ENCODE results near the gene LPP.

Gene LPP

GRCh38 chr3:188558343-188559071, 404.6 kb downstream of the LPP start:
- Histone ChIP-seq H3K27ac (ENCODE audit: poor library complexity, severe bottlenecking) (no peak overlapping the region), H3K4me1 (ENCODE audit: insufficient read depth, poor library complexity, severe bottlenecking) (peaks cover 4% of the 10 kb centered on the region), H3K4me3 (ENCODE audit: severe bottlenecking) (no peak overlapping the region), H3K36me3 (ENCODE audit: low read depth) (no peaks in the 10 kb centered on the region), H3K9me3 (ENCODE audit: severe bottlenecking) (no peaks in the 10 kb centered on the region), H3K27me3 (ENCODE audit: insufficient read depth, poor library complexity, severe bottlenecking) (no peaks in the 10 kb centered on the region)
- DNase-seq (ENCODE audit: low spot score): no peak
- no peak for ATAC-seq (ENCODE audit: low read depth)
- TF ChIP-seq, protein P1, sequence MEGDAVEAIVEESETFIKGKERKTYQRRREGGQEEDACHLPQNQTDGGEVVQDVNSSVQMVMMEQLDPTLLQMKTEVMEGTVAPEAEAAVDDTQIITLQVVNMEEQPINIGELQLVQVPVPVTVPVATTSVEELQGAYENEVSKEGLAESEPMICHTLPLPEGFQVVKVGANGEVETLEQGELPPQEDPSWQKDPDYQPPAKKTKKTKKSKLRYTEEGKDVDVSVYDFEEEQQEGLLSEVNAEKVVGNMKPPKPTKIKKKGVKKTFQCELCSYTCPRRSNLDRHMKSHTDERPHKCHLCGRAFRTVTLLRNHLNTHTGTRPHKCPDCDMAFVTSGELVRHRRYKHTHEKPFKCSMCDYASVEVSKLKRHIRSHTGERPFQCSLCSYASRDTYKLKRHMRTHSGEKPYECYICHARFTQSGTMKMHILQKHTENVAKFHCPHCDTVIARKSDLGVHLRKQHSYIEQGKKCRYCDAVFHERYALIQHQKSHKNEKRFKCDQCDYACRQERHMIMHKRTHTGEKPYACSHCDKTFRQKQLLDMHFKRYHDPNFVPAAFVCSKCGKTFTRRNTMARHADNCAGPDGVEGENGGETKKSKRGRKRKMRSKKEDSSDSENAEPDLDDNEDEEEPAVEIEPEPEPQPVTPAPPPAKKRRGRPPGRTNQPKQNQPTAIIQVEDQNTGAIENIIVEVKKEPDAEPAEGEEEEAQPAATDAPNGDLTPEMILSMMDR (IDR thresholded peaks at IDR 0.05; ENCODE audit: poor library complexity, severe bottlenecking): no peak

GRCh38 chr3:188559072-188559429, 405.1 kb downstream of the LPP start:
- no peak overlapping the region for H3K4me3 ChIP-seq (ENCODE audit: severe bottlenecking)
- H3K36me3 ChIP-seq (ENCODE audit: low read depth): no peaks in the 10 kb centered on the region
- no peak overlapping the region for H3K27ac ChIP-seq (ENCODE audit: poor library complexity, severe bottlenecking)
- no peaks in the 10 kb centered on the region for H3K27me3 ChIP-seq (ENCODE audit: insufficient read depth, poor library complexity, severe bottlenecking)
- no peaks in the 10 kb centered on the region for H3K9me3 ChIP-seq (ENCODE audit: severe bottlenecking)
- TF ChIP-seq, protein P1 (IDR thresholded peaks at IDR 0.05; ENCODE audit: poor library complexity, severe bottlenecking): no peak
- no peak for ATAC-seq (ENCODE audit: low read depth)
- H3K4me1 ChIP-seq (ENCODE audit: insufficient read depth, poor library complexity, severe bottlenecking): peaks cover 4% of the 10 kb centered on the region
- no peak for DNase-seq (ENCODE audit: low spot score)

DNA sequence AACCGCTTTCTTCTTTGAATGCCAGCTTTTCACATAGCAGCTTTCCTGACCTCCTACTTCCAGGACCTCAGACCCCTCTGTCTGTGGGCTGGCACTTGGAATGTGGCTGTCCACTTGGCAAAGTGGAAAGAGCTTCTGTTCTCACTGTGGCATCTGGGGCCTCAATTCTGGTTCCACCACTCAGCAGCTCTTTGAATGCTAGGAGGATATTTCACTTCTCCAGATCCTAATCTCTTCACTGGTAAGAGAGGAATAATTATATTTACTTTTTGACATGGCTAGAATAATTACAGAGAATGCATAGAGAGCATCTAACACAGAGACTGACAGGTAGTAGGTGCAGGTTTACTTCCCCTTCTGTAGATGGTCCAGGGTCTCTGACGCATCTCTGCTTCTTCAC, 405.9 kb downstream of the LPP start:
- DNase-seq (ENCODE audit: low spot score) (no peak), ATAC-seq (ENCODE audit: low read depth) (no peak)
- TF ChIP-seq, protein P1 (IDR thresholded peaks at IDR 0.05; ENCODE audit: poor library complexity, severe bottlenecking): no peak
- Histone ChIP-seq H3K4me3 (ENCODE audit: severe bottlenecking) (no peak overlapping the region), H3K27ac (ENCODE audit: poor library complexity, severe bottlenecking) (no peak overlapping the region), H3K4me1 (ENCODE audit: insufficient read depth, poor library complexity, severe bottlenecking) (peaks cover 4% of the 10 kb centered on the region), H3K27me3 (ENCODE audit: insufficient read depth, poor library complexity, severe bottlenecking) (no peaks in the 10 kb centered on the region), H3K36me3 (ENCODE audit: low read depth) (no peaks in the 10 kb centered on the region), H3K9me3 (ENCODE audit: severe bottlenecking) (no peaks in the 10 kb centered on the region)

- H3K4me3 ChIP-seq (ENCODE audit: severe bottlenecking): no peak overlapping the region
- TF ChIP-seq, protein P1 (IDR thresholded peaks at IDR 0.05; ENCODE audit: poor library complexity, severe bottlenecking): no peak
- no peak overlapping the region for H3K27ac ChIP-seq (ENCODE audit: poor library complexity, severe bottlenecking)
- no peaks in the 10 kb centered on the region for H3K36me3 ChIP-seq (ENCODE audit: low read depth)
- DNase-seq (ENCODE audit: low spot score): no peak
- H3K27me3 ChIP-seq (ENCODE audit: insufficient read depth, poor library complexity, severe bottlenecking): no peaks in the 10 kb centered on the region
- no peaks in the 10 kb centered on the region for H3K9me3 ChIP-seq (ENCODE audit: severe bottlenecking)
- peaks cover 4% of the 10 kb centered on the region for H3K4me1 ChIP-seq (ENCODE audit: insufficient read depth, poor library complexity, severe bottlenecking)
- ATAC-seq (ENCODE audit: low read depth): no peak
These were observed 408.2 kb downstream of the LPP start for GRCh38 chr3:188562144-188562543.

DNA sequence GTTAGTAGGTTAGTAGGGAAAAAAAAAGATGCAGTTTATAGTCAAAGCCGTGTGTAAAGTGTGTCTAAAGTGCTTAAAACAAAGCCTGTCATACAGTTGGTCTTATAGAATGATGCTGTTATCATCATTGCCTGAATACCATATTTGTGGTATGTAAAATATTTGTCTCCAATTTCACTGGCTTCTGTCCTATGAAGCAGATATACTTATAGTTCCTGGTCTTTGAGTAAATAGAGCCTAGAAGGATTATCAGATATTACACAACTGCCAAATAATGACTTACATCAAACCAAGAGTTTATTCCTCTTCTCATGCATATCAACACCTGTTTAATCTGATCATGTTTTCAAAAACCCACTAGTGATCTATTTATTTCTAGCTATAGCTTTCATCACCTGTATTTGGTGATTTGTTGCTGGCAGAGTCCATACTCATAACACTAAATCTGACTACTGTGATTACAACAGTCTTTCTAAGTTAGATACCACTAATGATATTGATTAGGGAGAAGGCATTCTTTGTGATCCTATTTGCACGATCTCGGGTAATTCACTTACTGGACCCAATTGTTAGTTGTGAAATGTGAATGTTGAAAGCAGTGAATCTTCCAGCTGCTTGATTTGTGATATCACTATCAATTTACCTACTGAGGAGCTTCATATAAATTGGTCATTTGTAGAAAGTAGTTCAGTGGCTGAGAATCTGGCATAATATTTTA, 413.7 kb downstream of the LPP start:
- Histone ChIP-seq H3K27me3 (ENCODE audit: insufficient read depth, poor library complexity, severe bottlenecking) (no peaks in the 10 kb centered on the region), H3K4me1 (ENCODE audit: insufficient read depth, poor library complexity, severe bottlenecking) (no peaks in the 10 kb centered on the region), H3K27ac (ENCODE audit: poor library complexity, severe bottlenecking) (no peak overlapping the region), H3K4me3 (ENCODE audit: severe bottlenecking) (no peak overlapping the region), H3K36me3 (ENCODE audit: low read depth) (no peaks in the 10 kb centered on the region), H3K9me3 (ENCODE audit: severe bottlenecking) (no peaks in the 10 kb centered on the region)
- ATAC-seq (ENCODE audit: low read depth): no peak
- TF ChIP-seq, protein P1 (IDR thresholded peaks at IDR 0.05; ENCODE audit: poor library complexity, severe bottlenecking): no peak
- no peak for DNase-seq (ENCODE audit: low spot score)
